Fibroblast of upper back skin (primary cell): ENCODE measurements around the gene THSD7B.
"Not testable (repeated sequence)": the region's sequence is repeated elsewhere in the genome, so short reads cannot be mapped to it uniquely, and the experiment has no call there.

Experiments used
- DNase-seq: peaks from one replicate; pipeline ENCODE4 v3.0.0-alpha.2; 2013

The THSD7B gene

GRCh38 chr2:137051778-137052398 is 286.5 kb downstream of the THSD7B start:
- DNase-seq: no peak

GRCh38 chr2:137056704-137057103 is 291.4 kb downstream of the THSD7B start:
- no peak for DNase-seq

GRCh38 chr2:137076111-137076765 is 310.9 kb downstream of the THSD7B start:
- DNase-seq: not testable (repeated sequence)

GRCh38 chr2:137091704-137092103 is 326.4 kb downstream of the THSD7B start:
- peak; percentile 2 for DNase-seq

GRCh38 chr2:137093116-137093515 is 327.8 kb downstream of the THSD7B start:
- DNase-seq: no peak

- DNase-seq: no peak
These were observed 330.8 kb downstream of the THSD7B start for GRCh38 chr2:137096187-137096586.

DNA sequence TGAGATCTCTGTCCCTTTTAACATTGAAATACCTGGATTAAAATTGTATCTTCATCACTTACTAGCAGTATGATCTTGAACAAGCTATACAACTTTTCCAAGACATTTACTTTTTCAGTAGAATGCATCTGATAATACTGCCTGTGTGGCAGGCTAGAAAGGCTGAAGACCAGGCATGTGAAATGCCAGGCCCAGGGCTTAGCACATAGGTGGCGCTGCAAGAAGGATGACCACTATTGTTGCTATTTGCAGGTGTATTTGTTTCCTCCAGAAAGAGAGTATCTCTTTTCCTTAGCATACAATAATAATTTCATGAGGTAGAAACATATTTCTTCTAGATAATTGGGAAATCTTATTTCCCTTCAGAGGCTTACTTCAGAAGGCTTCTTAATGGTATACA is 331.3 kb downstream of the THSD7B start:
- DNase-seq: no peak

- DNase-seq: not testable (repeated sequence)
These were observed 336.5 kb downstream of the THSD7B start for GRCh38 chr2:137101814-137102213.

GRCh38 chr2:137107904-137108303 is 342.6 kb downstream of the THSD7B start:
- no peak for DNase-seq

DNA sequence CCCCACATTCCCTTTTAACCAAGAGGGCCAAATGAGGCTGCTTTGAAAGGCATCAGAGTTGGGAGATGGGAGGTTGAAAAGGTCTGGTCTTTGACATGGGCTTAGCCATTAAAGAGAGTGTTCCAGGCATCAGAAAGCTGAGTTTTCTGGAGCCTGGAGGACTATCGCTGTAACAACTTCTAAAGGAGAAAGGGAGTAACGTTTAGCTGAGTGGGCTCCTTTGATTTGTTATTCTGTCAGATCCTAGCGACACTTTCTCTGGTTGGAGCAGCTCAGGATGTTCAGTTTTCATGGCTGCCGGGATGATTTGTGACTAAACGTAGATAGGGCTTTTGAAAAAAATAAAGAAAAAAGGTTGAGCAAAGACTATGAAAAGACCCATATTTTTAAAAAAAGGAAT is 346.6 kb downstream of the THSD7B start:
- DNase-seq: no peak

GRCh38 chr2:137115081-137115794 is 349.9 kb downstream of the THSD7B start:
- peak; percentile 3 for DNase-seq

DNA sequence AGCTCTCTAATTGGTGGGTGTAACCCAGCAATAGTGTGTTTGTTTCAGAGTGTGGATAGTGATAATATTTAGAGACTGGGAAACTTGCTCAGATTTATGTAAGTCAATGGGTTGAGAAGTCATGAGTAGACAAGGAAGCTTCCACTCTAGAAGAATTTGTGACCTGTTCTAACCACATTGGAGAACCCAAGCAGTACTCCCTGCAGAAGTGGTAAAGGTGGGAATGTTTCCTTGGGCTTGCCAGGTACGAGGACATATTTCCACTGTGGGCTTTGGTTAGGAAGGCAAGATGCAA is 350.4 kb downstream of the THSD7B start:
- no peak for DNase-seq

DNA sequence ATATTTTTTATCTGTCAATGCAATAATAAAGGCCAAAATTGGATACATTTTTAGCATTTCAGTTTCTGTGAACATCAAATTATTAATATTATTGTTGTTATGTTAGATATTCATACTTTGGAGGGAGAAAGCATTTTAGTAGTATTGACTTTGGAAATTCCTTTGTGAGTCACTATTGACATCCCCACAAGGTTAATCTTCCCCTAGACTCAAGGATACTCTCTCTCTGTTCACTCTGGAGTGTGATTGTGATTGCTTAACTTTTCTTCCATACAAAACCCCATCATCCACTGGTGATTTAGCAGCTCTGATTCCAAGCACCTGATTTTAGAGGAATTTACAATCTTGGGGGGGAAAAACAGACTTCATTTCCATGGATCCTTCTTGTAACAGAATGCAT is 352.0 kb downstream of the THSD7B start:
- DNase-seq: peak; percentile 38

- DNase-seq: peak; percentile 23
These were observed 352.8 kb downstream of the THSD7B start for GRCh38 chr2:137118140-137118539.

GRCh38 chr2:137123226-137123625 is 357.9 kb downstream of the THSD7B start:
- peak; percentile 79 for DNase-seq

GRCh38 chr2:137133225-137133624 is 367.9 kb downstream of the THSD7B start:
- no peak for DNase-seq

DNA sequence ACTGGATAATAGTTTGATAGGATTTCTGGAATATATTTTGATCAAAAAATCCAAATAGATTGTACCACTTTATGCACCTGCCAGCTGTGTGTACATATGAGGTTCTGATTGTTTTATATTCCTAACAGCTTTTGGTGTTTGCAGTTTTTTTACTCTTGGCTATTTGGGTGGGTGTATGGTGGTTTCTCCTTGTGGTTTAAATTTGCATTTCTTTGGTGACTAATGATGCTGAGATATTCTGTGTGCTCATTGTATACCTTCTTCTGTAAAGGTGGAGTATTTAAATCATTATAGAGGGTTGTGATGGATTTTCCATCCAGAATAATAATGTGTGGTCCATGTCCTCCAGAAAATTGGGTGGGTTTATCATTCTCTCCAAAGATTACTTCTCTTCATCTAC is 372.9 kb downstream of the THSD7B start:
- no peak for DNase-seq

- DNase-seq: no peak
These were observed 386.4 kb downstream of the THSD7B start for GRCh38 chr2:137151731-137152130.

GRCh38 chr2:137154946-137155345 is 389.6 kb downstream of the THSD7B start:
- peak; percentile 29 for DNase-seq

- DNase-seq: peak; percentile 54
These were observed 390.2 kb downstream of the THSD7B start for GRCh38 chr2:137155356-137156104.

GRCh38 chr2:137156221-137156844 is 391.0 kb downstream of the THSD7B start:
- no peak for DNase-seq

DNA sequence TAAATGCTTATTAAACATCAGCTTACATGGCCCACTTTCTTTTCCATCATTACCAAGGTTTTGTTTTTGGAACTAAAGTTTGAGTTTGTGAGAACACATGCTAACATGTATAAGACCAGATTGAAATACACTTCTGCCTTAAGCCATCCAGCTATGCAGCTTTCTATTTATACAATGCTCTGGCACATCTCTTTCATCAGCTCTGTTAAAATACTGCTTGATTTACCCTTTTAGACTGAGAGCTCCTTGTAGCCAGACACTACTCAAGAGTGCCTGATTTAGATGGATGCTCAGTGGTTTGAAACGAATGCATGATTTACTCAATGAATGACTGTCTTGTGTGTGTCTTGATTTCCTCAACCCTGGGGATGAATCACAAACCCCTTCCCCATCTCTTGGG is 392.5 kb downstream of the THSD7B start:
- DNase-seq: no peak

DNA sequence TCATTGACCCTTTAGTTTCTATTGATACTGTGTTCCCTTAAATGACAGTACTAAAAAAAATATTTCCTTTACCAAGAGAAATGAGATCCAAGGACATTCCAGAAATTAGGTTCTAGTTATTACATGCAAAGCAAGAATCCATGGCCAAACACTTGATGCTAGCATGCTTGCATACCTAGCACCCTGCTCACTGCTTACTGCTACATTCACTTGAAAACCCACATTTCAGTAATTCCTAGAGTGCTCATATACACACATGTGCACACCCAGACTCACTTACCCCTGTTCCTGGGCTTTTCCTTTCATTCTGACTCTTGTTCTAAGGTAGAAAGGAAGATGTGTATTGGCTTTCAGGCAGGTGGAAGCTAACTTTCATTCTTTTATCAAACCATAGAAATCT is 395.9 kb downstream of the THSD7B start:
- DNase-seq: no peak
